ENCODE measurements around the gene CTSA. TPM values are rescaled to one million over a fixed set of nuclear protein-coding genes. Genes with fewer than 3 reads are reported as not detected.
"Not testable (repeated sequence)": the region's sequence is repeated elsewhere in the genome, so short reads cannot be mapped to it uniquely, and the experiment has no call there.

CTSA gene
- total RNA-seq, 2 donors from 2014 or later = 83.8 to 116 TPM

DNA sequence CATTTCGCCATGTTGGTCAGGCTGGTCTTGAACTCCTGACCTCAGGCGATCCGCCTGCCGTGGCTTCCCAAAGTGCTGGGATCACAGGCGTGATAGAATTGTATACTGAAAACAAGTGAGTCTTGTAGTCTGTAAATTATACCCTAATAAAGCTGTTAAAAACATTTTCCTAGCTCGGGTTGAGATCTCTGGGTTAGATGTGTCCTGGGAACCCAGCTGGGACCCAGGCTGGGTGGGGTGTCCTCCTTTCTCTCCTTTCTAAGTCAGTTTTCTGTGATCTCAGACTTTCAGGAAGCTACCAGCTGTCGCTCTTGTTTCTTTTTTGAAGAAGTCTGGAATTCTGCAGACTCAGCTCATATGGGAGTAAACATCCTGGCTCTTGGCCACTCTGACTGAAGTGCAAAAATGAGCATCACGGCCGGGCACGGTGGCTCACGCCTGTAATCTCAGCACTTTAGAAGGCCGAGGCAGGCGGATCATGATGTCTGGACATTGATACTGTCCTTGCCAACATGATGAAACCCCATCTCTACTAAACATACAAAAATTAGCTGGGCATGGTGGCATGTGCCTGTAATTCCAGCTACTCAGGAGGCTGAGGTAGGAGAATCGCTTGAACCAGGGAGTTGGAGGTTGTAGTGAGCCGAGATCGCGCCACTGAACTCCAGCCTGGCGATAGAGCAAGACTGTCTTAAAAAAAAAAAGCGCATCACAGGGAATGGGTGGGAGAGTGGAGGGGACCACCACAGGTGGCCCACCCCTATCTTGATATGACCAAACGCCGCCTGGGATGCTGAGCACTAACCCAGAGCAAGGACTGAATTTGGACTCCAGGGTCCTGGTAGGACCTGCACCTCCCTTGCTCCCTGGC lies 33.5 kb downstream of the CTSA start:
- Histone ChIP-seq H3K27me3 (no peaks in the 10 kb centered on the region), H3K4me3 (no peak overlapping the region), H3K27ac (peak overlapping the region; percentile 56 to 74), H3K4me1 (peaks cover 0 to 48% of the 10 kb centered on the region in 2 donors), H3K36me3 (no peaks in the 10 kb centered on the region), H3K9me3 (no peaks in the 10 kb centered on the region)
- DNase-seq (ENCODE audit: low spot score) = peak; percentile 80
- TF ChIP-seq CTCF (IDR thresholded peaks at IDR 0.05) = no peak

DNA sequence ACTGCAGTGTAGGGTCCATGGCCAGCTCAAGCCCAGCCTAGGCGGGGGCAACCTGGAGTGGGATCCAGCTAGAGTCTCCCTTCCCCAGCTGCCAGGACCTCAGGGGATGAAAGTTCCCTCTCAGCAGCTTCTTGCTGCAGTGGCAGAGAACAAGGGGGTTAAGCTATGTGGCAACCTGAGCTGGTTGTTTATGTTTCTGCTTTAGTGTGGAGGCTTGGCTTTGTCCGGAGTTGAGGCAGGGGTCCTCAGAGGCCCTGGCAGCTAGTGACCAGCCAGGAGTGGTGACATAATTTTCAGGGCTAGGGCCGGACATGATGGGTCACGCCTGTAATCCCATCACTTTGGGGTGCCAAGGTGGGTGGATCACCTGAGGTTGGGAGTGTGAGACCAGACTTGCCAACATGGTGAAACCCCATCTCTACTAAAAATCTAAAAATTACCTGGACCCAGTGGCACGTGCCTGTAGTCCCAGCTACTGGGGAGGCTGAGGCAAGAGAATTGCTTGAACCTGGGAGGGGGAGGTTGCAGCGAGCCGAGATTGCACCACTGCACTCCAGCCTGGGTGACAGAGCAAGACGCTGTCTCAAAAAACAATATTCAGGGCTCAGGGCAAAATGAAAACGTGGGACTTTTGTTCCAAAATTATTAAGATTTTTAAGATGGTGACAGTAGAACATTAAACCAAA lies 34.8 kb downstream of the CTSA start:
- no peak overlapping the region for H3K27ac ChIP-seq
- no peak for DNase-seq (ENCODE audit: low spot score)

GRCh38 chr20:45926731-45927070 lies 35.6 kb downstream of the CTSA start:
- no peaks in the 10 kb centered on the region for H3K9me3 ChIP-seq
- TF ChIP-seq CTCF (IDR thresholded peaks at IDR 0.05) = no peak
- peaks cover 0 to 28% of the 10 kb centered on the region in 2 donors for H3K4me1 ChIP-seq
- H3K4me3 ChIP-seq = no peak overlapping the region
- H3K36me3 ChIP-seq = no peaks in the 10 kb centered on the region
- DNase-seq (ENCODE audit: low spot score) = no peak
- H3K27ac ChIP-seq = no peak overlapping the region
- no peaks in the 10 kb centered on the region for H3K27me3 ChIP-seq

More for the DNA sequence above, 34.8 kb downstream of the CTSA start:
- Histone ChIP-seq H3K4me3 (no peak overlapping the region), H3K27me3 (no peaks in the 10 kb centered on the region), H3K4me1 (peaks cover 0 to 34% of the 10 kb centered on the region in 2 donors), H3K9me3 (no peaks in the 10 kb centered on the region), H3K36me3 (no peaks in the 10 kb centered on the region)
- no peak for TF ChIP-seq CTCF (IDR thresholded peaks at IDR 0.05)

DNA sequence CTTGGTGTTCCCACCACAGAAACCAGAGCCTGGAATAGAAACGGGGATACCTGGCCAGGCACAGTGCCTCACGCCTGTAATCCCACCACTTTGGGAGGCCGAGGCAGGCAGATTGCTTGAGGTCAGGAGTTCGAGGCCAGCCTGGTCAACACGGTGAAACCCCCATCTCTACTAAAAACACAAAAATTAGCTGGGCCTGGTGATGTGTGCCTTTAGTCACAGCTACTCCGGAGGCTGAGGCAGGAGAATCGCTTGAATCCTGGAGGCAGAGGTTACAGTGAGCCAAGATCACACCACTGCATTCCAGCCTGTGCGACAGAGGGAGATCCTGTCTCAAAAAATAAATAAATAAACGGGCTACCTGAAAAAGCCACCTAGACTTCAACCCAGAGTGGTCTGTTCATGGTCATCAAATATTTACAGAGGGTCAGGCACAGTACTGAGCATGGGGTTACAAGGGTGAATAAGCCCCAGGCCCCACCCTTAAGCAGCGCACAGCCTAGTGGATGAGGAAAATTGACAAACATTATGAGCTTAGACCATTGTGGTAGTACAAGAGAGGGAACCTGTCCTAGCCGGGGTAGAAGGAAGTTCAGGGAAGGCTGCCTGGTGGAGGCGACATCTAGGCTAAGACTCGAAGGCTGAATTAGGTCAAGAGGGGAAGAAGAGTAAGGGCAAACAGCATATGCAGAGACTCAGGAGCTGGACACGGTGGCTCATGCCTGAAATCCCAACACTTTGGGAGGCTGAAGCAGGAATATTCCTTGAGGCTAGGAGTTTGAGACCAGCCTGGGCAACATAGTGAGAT lies 36.1 kb downstream of the CTSA start:
- no peak for TF ChIP-seq CTCF (IDR thresholded peaks at IDR 0.05)
- no peaks in the 10 kb centered on the region for H3K27me3 ChIP-seq
- H3K27ac ChIP-seq = no peak overlapping the region
- DNase-seq (ENCODE audit: low spot score) = no peak
- H3K4me1 ChIP-seq = peaks cover 0 to 23% of the 10 kb centered on the region in 2 donors
- no peak overlapping the region for H3K4me3 ChIP-seq
- H3K9me3 ChIP-seq = no peaks in the 10 kb centered on the region
- H3K36me3 ChIP-seq = no peaks in the 10 kb centered on the region

DNA sequence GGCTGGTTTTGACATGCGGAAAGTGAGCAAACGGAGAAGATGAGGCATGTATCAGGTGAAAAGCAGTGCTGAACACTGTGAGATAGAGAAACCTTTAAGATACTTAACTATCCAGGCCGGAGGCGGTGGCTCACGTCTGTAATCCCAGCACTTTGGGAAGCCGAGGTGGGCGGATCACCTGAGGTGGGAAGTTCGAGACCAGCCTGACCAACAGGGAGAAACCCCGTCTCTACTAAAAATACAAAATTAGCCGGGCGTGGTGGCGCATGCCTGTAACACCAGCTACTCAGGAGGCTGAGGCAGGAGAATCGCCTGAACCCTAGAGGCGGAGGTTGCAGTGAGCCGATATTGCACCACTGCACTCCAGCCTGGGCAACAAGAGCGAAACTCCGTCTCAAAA lies 40.5 kb downstream of the CTSA start:
- not testable (repeated sequence) for H3K27me3 ChIP-seq; H3K9me3 ChIP-seq; H3K36me3 ChIP-seq; H3K27ac ChIP-seq; DNase-seq (ENCODE audit: low spot score); H3K4me3 ChIP-seq
- H3K4me1 ChIP-seq = peaks cover 0 to 24% of the 10 kb centered on the region in 2 donors
